A673 (cell line): ENCODE results near the gene PITX1.

ENCODE experiments used
- EZH2 ChIP-seq: fragments of 200-600 bp; sonication (generic); IDR thresholded peaks from 2 replicates; pipeline ENCODE4 v1.6.1; 2017; ENCODE audit warnings: borderline replicate concordance, low read depth, mild to moderate bottlenecking, mixed read lengths, antibody characterized with exemption, low read length; ENCODE audit not compliant: poor library complexity, severe bottlenecking
- TF ChIP-seq, protein P1 (sequence below): fragments of 300-800, 200-600 bp; sonication (generic); conservative IDR thresholded peaks from 2 replicates; pipeline ENCODE4 v1.5.1; 2017; ENCODE audit warnings: low read depth, mild to moderate bottlenecking, antibody characterized with exemption, low read length, moderate library complexity, mixed read lengths

GRCh38 chr5:135036405-135036804 is 2.4 kb upstream of the PITX1 start:
- TF ChIP-seq, protein P1, sequence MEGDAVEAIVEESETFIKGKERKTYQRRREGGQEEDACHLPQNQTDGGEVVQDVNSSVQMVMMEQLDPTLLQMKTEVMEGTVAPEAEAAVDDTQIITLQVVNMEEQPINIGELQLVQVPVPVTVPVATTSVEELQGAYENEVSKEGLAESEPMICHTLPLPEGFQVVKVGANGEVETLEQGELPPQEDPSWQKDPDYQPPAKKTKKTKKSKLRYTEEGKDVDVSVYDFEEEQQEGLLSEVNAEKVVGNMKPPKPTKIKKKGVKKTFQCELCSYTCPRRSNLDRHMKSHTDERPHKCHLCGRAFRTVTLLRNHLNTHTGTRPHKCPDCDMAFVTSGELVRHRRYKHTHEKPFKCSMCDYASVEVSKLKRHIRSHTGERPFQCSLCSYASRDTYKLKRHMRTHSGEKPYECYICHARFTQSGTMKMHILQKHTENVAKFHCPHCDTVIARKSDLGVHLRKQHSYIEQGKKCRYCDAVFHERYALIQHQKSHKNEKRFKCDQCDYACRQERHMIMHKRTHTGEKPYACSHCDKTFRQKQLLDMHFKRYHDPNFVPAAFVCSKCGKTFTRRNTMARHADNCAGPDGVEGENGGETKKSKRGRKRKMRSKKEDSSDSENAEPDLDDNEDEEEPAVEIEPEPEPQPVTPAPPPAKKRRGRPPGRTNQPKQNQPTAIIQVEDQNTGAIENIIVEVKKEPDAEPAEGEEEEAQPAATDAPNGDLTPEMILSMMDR = no peak
- no peak for TF ChIP-seq EZH2
